HG03139 (cell line): ENCODE data around the gene PAMR1.

Experiments
- ATAC-seq: cut with Tn5 transposase; IDR thresholded peaks from one replicate; pipeline ENCODE4 v1.9.1; 2021; ENCODE audit not compliant: unreplicated experiment

Gene PAMR1

GRCh38 chr11:35501776-35502175, 23.6 kb downstream of the PAMR1 start:
- ATAC-seq, result no peak

- ATAC-seq, result no peak
Measured at GRCh38 chr11:35500744-35501143, 24.7 kb downstream of the PAMR1 start.

- no peak for ATAC-seq
Measured at GRCh38 chr11:35496416-35496815, 29.0 kb downstream of the PAMR1 start.

GRCh38 chr11:35494957-35495490, 30.4 kb downstream of the PAMR1 start:
- ATAC-seq, result no peak

- ATAC-seq, result no peak
Measured at GRCh38 chr11:35491231-35491871, 34.1 kb downstream of the PAMR1 start.

GRCh38 chr11:35488117-35488516, 37.3 kb downstream of the PAMR1 start:
- no peak for ATAC-seq

GRCh38 chr11:35487532-35488078, 37.8 kb downstream of the PAMR1 start:
- no peak for ATAC-seq

GRCh38 chr11:35486934-35487333, 38.5 kb downstream of the PAMR1 start:
- ATAC-seq, result no peak

GRCh38 chr11:35486446-35486845, 39.0 kb downstream of the PAMR1 start:
- no peak for ATAC-seq

- ATAC-seq, result peak; percentile 95
Measured at GRCh38 chr11:35485656-35486322, 39.6 kb downstream of the PAMR1 start.

GRCh38 chr11:35484435-35484834, 41.0 kb downstream of the PAMR1 start:
- no peak for ATAC-seq

- ATAC-seq, result no peak
Measured at GRCh38 chr11:35483131-35483820, 42.1 kb downstream of the PAMR1 start.

- no peak for ATAC-seq
Measured at GRCh38 chr11:35479731-35480130, 45.7 kb downstream of the PAMR1 start.

GRCh38 chr11:35478471-35479091, 46.8 kb downstream of the PAMR1 start:
- no peak for ATAC-seq

GRCh38 chr11:35477901-35478300, 47.5 kb downstream of the PAMR1 start:
- no peak for ATAC-seq

GRCh38 chr11:35474688-35475087, 50.7 kb downstream of the PAMR1 start:
- no peak for ATAC-seq

- no peak for ATAC-seq
Measured at GRCh38 chr11:35473795-35474374, 51.5 kb downstream of the PAMR1 start.

GRCh38 chr11:35470616-35471015, 54.8 kb downstream of the PAMR1 start:
- no peak for ATAC-seq

GRCh38 chr11:35466058-35466457, 59.4 kb downstream of the PAMR1 start:
- ATAC-seq, result no peak

- no peak for ATAC-seq
Measured at GRCh38 chr11:35464308-35464707, 61.1 kb downstream of the PAMR1 start.

GRCh38 chr11:35463331-35463751, 62.1 kb downstream of the PAMR1 start:
- ATAC-seq, result no peak
